NCI-H2029 (cell line): ENCODE data around the gene FAM53B.
"Not testable (repeated sequence)": the region's sequence is repeated elsewhere in the genome, so short reads cannot be mapped to it uniquely, and the experiment has no call there.

Experiments
- DNase-seq: peaks from one replicate; lab custom pipeline; 2025; lab: John Stamatoyannopoulos, UW

Gene FAM53B, protein sequence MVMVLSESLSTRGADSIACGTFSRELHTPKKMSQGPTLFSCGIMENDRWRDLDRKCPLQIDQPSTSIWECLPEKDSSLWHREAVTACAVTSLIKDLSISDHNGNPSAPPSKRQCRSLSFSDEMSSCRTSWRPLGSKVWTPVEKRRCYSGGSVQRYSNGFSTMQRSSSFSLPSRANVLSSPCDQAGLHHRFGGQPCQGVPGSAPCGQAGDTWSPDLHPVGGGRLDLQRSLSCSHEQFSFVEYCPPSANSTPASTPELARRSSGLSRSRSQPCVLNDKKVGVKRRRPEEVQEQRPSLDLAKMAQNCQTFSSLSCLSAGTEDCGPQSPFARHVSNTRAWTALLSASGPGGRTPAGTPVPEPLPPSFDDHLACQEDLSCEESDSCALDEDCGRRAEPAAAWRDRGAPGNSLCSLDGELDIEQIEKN

DNA sequence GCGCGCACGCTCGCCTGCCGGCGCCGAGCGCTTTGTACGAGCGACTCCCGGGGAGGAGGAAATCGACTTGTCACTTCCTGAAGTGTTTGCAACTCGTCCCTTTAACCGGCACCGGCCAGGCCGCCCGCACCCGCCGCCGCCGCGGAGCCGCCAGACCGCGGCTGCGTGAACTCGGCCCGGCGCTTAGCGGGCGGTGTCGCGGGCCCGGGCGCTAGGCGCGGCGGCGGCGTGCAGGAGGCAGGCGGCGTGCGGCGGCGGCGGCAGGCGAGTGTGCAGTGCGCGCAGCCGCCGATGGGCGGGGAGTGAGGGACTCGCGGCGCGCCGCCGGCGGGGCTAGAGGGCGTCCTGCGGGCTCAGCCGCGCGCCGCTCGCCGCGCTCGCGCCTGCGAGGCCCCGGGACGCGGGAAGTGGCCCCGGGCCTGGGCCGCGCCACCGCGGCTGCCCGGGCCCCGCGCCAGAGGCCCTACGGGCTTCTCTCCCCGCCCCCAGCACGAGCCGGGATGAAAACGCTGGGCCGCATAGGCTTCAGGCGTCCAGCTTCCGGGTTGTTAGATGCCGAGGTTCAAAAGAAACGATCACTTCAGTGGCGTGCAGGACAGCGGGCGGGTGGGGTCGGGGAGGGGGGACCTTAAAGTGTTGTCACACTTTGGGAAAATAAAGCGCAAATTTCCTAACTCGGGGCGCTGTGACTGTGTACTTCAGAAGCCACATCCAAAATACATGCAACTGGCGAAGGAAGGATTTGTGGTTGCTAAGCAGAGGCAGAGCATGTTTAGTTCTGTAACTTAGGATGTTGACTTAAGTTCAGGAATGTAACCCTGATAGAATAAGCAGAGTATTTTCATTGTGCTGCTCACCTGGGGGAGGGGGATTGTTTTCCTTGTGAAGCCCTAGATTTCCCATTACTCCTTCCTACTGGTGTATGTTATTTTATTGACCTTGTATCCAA lies at the start of gene FAM53B:
Gene FAM53B (minus strand): TSS at position 277 of the 949 bp plus-strand sequence. CDS start 37,665 bp downstream, outside the sequence.
- DNase-seq: peak; percentile 49

DNA sequence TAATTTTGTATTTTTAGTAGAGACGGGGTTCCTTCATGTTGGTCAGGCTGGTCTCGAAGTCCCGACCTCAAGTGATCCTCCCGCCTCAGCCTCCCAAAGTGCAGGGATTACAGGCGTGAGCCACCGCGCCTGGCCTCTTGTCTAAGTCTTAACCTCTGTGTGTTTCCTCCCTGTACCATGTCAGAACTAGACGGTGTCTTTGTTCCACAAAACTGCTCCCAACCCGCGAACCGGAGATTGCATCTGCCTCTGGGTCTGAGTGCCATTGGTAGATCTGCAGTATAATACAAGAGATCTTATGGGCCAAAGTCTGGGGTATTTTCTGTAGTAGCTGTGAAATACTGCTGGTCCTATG lies 48.8 kb upstream of the FAM53B start:
- DNase-seq: no peak

DNA sequence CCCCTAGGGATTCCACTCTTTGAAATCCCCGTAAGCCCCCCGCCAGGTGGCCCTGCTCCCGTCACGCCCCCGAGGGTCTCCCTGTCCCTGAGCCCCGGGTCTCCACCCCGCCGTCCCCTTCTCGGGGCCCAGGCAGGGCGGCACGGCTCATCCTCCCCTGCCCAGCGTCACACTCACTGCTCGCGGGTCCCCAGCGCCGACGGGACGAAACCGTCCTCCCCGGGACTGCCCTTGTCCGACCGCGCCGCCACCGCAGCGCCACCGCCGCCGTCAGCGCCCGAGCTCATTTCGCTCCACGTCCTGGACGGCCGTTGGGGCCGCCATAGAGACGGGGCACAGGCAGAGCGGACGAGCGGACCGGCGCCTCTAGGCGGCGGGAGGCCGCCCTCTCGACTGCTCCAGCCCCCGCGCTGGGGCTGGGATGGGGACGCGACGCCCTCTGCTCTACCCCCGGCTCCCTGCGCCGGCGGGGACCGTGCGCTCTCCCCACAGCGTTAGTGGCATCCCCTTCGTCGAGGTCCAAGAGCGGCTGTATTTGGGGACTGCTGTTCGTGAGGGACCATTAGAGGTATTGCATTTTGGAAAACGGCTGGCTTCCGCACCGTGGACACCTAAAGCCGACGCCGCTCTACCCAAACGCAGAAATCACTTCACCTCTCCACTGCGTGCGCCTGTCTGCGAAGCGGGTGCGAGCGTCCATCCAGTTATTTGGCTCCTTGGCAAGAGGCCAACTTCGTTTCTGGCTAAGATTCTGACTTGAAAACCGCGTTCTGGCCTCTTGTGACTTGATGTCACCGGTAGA lies 47.6 kb upstream of the FAM53B start, which contains the start of gene EEF1AKMT2:
Gene EEF1AKMT2 (minus strand): TSS at position 341 of the 802 bp plus-strand sequence. CDS start 54 bp downstream, at position 287.
- peak; percentile 31 for DNase-seq

DNA sequence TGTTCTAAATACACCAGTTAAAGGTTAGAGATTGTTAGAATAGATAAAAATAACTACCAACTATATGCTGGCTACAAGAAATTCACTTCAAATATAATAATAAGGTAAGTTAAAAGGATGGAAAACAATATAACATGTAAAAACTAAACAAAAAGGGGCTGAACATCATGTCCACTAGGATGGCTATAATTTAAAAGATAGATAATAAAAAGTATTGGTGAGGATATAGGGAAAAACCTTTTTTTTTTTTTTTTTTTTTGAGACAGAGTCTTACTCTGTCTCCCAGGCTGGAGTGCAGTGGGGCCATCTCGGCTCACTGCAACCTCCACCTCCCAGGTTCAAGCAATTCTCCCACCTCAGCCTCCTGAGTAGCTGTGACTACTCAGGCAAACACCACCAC lies 38.7 kb upstream of the FAM53B start:
- DNase-seq: not testable (repeated sequence)

DNA sequence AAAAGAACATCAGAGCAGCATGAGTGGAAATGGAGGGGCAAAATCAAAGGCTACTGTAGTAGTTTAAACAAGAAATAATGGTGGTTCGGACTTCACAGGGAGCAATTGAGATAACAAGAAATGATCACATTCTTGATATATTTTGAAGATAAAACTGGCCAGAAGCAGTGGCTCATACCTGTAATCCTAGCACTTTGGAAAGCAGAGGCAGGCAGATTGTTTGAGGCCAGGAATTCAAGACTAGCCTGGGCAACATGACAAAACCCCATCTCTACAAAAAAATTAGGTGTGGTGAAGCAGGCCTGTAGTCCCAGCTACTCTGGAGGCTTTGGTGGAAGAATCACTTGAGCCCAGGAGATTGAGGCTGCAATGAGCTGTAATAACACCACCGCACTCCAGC lies 24.6 kb upstream of the FAM53B start:
- no peak for DNase-seq

DNA sequence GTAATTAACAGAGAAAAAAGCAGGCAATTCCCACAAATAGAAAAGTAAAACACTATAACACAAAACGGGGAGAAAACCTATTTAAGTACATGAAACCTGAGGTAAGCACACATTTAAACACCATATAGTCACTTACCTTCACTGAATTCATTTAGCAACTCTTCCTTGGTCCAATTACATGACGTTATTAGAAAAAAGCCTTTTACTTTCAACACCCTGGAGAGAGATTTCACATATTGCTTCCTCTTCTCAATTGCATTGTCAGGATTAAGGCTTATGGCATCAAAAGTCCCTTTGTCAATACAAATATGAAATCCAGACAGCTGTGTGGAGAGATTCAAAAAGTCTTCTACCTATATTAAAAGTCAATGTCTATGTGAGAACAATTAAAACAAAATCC lies 21.1 kb upstream of the FAM53B start:
- DNase-seq: no peak

DNA sequence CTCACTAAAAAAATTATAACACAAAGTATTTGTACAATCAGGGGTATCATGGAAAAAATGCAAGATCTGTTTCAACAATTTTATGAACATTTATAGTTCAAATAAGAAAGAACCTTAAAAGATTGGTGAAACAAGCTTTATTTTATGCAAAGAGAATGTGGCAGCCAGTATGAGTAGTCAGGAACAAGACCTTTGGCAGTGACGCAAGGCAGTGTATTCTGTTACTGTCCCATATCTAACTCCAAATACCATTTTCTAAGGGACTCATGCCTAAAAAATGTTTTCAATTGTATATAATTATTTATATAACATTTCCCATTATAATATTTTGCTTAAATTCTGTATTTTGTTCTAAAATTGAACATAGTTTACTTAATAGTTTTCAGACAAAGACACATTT lies 19.1 kb upstream of the FAM53B start:
- DNase-seq: no peak

DNA sequence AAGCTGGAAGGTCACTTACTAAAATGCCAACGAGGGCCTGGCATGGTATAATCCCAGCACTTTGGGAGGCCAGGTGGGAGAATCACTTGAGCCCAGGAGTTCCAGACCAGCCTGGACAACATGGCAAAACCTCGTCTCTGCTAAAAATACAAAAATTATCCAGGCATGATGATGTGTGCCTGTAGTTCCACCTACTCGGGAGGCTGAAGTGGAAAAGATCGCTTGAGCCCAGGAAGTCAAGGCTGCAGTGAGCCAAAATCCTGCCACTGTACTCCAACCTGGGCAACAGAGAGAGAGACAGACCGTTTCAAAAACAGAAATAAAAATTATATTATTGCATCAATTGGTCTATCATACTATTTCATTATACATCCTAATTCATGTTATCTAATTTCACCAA lies 18.1 kb upstream of the FAM53B start:
- no peak for DNase-seq

DNA sequence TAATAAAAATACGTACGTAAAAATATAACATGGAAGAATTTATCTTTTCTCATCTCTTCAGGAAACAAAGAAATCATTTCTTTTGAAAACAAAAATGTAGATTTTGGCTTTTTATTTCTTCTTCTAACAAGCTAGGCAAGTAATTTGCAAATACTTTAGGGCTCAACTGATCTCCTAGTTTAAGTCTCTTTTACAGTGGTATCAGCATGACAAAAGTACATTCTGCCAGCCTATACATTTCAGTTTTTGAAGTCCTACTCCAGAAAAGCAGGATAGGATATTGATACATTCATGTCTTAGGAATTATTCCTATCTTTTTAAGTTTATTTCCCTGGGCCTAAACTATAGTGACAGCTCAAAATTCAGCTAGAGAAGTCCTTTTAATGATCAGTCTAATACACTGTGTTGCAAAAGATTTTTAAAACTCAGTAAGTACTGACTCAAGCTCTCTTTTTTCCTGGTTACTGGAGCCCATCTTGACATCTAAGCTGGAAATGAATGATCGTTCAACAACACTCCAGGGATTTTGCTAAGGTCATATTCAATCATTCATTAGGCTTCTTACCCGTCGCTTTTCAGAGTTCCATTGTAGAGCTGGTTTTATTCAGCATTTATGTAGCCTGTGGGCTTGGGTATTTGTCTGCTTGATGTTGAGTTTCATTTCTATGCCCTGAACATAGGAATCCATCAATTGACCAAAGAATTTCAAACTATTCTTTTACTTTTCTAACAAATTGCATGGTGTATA lies 12.2 kb upstream of the FAM53B start:
- no peak for DNase-seq

DNA sequence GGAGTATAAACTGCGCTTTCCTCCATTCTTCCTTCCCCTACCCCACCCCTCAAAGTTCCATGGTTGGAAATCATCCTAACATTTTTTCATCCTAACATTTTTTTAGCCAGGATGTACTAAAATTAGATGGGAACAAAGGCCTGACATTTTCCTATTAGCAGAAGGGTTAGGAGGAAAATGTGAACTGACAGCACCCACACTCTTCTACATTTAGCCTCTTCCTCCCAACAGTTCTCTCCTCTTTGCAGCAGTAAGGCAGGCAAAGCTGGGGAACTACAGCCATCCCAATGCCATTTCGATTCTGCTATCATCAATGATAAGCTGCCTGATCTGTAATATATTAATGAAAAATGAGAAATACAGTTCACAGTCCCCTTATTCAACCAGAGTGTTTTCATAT lies 11.4 kb upstream of the FAM53B start:
- no peak for DNase-seq

DNA sequence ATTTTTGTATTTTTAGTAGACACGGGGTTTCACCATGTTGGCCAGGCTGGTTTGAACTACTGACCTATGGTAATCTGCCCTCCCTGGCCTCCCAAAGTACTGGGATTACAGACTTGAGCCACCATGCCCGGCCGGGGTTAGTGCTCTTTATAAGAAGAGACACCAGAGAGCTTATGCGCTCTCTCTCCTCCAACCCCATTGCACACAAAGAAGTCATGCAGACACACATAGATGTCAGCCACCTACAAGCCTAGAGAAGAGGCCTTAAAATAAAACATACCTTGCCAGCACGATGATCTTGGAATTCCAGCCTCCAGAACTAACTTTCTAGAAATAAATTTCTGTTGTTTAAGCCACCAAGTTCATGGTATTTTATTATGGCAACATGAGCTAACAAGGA lies 10.0 kb upstream of the FAM53B start:
- no peak for DNase-seq

DNA sequence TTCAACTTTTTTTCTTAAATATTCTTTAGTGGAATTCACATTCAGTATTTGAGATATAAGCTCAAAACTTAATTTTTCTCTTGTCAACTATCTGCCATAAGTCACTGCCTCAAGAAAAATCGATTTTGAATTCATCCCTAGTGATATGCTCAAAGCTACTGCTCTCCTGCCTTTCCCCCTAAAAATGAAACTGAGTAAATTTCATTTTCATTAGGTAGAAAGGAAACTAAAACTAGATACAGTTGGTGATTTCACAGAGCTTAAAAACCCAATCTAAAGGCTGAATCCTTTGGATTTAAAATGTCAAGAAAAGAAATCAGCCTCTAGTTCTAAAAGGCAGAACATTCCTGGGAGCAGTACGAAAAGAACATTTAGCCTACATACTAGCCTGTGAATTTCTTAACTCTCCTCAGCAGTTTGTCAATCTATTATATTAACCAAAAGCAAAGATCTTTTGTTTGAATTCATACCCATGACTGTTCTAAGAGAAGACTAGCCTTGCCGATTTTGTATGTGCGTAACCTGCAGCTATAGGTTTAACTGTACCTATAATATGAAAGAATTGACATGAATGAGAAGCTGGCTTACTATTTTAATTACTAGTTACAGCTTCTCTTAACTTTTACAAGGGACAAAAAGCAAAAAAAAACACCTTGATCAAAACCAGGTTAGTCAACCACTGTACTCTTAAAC lies 4.9 kb upstream of the FAM53B start:
- no peak for DNase-seq

DNA sequence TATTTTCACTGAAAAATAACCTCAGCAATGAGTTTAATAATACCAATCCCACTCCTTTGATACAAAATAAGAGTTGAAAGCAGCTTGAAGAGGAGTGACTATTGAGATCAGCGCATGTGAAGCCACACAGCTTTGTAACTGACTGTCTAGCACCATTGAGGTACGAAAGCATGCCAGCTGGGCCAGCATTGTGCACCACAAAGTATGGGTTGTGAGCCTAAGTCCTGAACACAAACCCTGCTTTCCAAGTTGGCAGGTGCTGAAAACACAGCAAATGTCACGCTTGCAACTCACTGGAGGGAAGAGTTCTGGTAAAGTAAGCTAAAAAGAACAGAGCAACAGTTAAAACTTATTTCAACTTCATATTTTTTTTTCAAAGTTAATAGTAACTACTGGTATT lies 4.0 kb upstream of the FAM53B start:
- no peak for DNase-seq

DNA sequence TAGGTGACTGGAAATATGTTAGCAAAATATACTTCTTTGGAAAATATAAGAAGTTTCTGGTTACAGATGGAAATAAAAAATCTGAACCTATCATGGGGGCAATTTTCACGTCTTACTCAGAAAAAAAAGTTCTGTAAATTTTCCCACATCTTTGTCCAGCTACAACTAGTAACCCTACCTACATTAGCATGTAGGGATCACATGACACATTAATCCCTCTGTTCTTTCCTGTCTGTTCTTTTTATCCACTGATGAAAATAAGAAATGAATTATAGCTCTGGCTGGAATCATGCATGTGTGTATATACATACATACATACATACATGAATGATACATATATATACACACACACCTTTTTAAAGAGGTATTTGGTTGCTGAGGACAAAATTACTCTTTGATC lies 3.6 kb upstream of the FAM53B start:
- no peak for DNase-seq

DNA sequence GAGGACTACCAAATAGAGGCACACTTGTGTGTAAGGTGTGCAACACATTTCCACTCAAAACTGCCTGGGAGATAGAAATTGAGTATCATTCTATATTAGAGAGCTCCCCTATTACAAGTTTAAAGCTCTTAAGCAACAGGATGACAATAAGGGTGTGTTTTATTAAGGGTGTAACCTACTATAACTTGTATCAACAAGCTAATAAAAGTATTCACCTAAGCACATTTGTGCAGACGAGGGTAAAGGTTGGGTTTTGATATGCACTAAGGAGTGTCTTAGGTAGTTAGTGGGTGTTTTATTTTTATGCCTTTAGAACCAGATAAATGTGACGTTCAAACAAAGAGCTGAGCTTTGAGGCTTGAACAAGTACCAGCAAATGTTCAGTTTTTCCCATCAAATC lies 2.8 kb upstream of the FAM53B start:
- no peak for DNase-seq

DNA sequence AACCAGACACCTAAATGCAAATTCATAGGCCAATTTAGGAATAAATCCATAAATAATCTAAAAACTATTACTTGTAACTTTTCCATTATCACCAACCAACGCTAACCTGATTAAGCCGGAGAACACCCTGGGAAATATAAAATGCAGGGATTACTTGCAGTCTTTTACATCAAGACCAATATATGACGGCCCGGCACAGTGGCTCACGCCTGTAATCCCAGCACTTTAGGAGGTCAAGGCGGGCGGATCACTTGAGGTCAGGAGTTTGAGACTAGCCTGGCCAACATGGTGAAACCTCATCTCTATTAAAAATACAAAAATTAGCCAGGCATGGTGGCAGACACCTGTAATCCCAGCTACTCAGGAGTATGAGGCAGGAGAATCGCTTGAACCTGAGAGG lies 2.3 kb upstream of the FAM53B start:
- DNase-seq: not testable (repeated sequence)

DNA sequence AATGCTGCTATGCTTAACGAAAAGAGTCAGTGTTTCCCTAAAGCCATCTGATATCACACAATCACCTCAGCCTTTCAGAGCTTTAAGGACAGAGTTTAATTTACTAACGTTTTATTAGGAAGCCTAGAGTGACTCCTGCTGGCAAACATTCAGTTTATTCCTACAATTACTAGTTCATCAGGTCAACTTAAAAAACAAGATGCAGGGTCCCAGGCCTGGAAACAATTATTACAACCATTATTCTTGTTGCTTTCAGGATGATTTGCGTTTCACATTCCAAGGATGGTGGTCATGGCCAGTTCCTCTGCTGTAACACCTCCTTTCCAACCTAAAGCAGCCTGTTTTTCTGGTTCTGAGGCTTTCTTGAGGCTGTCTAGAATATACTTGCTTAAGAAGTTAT lies 1.5 kb upstream of the FAM53B start:
- DNase-seq: no peak

DNA sequence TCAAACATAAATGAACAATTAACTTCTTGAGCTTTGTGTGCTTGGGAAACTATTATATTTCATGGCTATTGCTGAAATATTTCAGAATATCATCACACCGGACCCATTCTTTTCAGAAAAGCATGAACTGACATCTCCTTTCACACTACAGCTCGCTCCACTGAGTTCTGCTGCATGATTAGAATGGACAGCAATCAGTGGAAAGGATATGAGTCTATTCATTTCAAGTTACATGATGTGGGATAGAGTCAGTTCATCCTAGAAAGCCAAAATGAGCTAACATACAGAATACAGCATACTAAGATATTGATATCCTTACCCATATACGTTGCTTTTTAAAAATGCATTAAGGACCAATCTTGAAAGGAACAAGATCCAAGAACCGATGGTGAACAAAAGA lies 1.1 kb upstream of the FAM53B start:
- DNase-seq: no peak

DNA sequence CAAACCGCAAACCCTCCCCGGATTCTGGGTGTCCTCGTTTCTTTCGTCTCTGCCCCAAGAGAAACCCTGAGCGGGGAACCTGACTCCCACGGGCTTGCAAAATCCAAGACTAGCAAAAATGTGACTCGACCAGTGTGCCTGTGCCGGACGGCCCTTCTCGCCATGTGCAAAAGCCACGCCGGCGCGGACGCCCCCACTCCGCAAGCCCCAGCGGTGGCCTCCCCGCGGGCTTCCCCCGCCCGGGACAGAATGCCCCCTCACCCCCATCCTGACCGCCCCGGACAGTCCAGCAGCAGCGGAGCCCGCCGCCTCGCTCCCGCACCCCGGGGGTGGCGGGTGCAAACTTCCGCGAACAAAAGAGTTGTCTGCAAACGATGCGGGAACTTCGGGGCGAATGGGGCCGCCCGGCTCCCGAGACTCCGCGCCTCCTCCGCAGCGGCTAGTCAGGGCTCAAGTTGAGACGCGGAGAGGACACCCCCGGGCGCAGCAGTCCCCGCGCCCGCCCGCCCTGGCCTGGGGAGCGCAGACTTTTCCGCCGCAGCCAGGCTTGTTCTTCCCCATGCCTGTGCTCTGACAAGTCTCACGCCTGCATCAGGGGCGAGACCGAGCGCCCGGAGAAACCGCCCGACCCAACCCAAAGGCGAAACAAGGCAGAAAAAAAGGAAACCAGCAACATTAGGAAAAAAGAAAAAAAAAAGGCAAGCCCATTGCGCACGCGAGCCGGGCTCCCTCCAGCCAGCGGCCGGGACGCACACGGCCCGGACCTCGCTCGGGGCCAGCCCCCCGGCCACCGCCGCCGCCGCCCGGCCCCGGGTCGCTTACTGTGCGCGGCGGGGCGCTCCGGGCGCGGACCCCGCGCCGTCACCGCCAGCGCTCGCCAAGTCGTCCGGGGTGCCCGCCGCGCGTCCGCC lies 732 bp downstream of the FAM53B start:
- DNase-seq: no peak
